ENCODE results near the gene SETD7.
"Not testable (repeated sequence)": the region's sequence is repeated elsewhere in the genome, so short reads cannot be mapped to it uniquely, and the experiment has no call there.

The SETD7 gene

GRCh38 chr4:139470295-139470694 lies 85.7 kb downstream of the SETD7 start:
- no peak overlapping the region for H3K27ac ChIP-seq
- no peak for TF ChIP-seq ZFX (IDR thresholded peaks at IDR 0.05)
- TF ChIP-seq CTCF (conservative IDR thresholded peaks at IDR 0.05) = no peak

GRCh38 chr4:139469869-139470268 lies 86.2 kb downstream of the SETD7 start:
- no peak overlapping the region for H3K27ac ChIP-seq
- TF ChIP-seq CTCF (conservative IDR thresholded peaks at IDR 0.05) (no peak), ZFX (IDR thresholded peaks at IDR 0.05) (no peak)

GRCh38 chr4:139469216-139469615 lies 86.8 kb downstream of the SETD7 start:
- TF ChIP-seq CTCF (conservative IDR thresholded peaks at IDR 0.05) (no peak), ZFX (IDR thresholded peaks at IDR 0.05) (no peak)
- H3K27ac ChIP-seq = no peak overlapping the region

GRCh38 chr4:139468756-139469155 lies 87.3 kb downstream of the SETD7 start:
- not testable (repeated sequence) for H3K27ac ChIP-seq

GRCh38 chr4:139465922-139466321 lies 90.1 kb downstream of the SETD7 start:
- TF ChIP-seq CTCF (conservative IDR thresholded peaks at IDR 0.05) (no peak), ZFX (IDR thresholded peaks at IDR 0.05) (no peak)
- no peak overlapping the region for H3K27ac ChIP-seq

GRCh38 chr4:139464512-139464911 lies 91.5 kb downstream of the SETD7 start:
- not testable (repeated sequence) for H3K27ac ChIP-seq

- no peak overlapping the region for H3K27ac ChIP-seq
- no peak for TF ChIP-seq ZFX (IDR thresholded peaks at IDR 0.05)
- no peak for TF ChIP-seq CTCF (conservative IDR thresholded peaks at IDR 0.05)
Measured at GRCh38 chr4:139461022-139461628, 94.9 kb downstream of the SETD7 start.

- no peak overlapping the region for H3K27ac ChIP-seq
Measured at GRCh38 chr4:139460565-139460964, 95.5 kb downstream of the SETD7 start.

More at GRCh38 chr4:139460565-139460964, 95.5 kb downstream of the SETD7 start:
- TF ChIP-seq ZFX (IDR thresholded peaks at IDR 0.05) (no peak), CTCF (conservative IDR thresholded peaks at IDR 0.05) (no peak)

Measured in C4-2B (cell line).